Adrenal gland (tissue), 5 donors: ENCODE results near the gene RIBC1.

Experiments used
- POLR2A ChIP-seq, 2 donors: fragments of 450-650 bp; IDR thresholded peaks; one replicate each; pipeline ENCODE4 v1.6.1; 2017; ENCODE audit warnings: antibody characterized with exemption in 2 of 2, mild to moderate bottlenecking in 2 of 2, moderate library complexity in 1 of 2
- TF ChIP-seq, protein P1 (sequence below), 6 experiments: fragments of 450-650 bp in 4 of 6; fragments of 200-600 bp in 2 of 6; sonication (generic) in 1 of 6; IDR thresholded peaks; 1 replicate in 5 of 6; 2 replicates in 1 of 6; pipeline versions ENCODE4 v1.5.1 to v1.8.0; 2016 to 2021; ENCODE audit warnings: antibody characterized with exemption in 6 of 6, mild to moderate bottlenecking in 2 of 6, moderate library complexity in 1 of 6
- donor health status: DM: no; HTN: no; CAD: no.

DNA sequence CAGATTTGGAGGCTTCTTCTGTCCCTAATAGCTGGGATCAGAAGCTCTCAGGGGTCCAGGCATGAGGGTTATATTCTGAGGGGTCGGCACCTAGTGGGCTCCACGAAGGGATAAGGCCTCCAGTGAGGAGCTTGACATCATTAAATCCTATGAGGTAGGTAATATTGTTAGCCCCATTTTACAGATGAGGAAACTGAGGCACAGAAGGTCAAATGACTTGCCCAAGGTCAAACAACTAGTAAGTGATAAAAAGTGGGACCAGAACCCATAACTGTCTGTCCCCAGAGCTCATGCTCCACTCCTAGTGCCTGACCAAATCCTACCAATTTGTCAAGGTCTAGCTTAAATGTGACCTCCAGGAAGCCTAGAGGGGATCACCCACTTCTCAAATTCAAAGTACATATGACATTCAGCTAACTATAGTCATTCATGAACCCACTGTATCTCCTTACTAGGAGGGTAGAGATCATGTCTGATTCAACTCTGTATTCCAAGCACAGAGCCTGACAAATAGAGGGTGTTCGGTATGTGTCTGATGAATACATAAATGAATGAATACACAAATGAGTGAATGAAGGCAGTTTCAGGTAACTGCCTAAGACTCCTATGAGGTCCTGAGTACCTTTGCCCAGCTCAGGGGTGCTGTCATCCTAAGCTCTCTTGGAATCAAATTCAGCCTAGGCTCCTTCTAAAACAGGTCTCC, 43.5 kb upstream of the RIBC1 start:
- TF ChIP-seq, protein P1, sequence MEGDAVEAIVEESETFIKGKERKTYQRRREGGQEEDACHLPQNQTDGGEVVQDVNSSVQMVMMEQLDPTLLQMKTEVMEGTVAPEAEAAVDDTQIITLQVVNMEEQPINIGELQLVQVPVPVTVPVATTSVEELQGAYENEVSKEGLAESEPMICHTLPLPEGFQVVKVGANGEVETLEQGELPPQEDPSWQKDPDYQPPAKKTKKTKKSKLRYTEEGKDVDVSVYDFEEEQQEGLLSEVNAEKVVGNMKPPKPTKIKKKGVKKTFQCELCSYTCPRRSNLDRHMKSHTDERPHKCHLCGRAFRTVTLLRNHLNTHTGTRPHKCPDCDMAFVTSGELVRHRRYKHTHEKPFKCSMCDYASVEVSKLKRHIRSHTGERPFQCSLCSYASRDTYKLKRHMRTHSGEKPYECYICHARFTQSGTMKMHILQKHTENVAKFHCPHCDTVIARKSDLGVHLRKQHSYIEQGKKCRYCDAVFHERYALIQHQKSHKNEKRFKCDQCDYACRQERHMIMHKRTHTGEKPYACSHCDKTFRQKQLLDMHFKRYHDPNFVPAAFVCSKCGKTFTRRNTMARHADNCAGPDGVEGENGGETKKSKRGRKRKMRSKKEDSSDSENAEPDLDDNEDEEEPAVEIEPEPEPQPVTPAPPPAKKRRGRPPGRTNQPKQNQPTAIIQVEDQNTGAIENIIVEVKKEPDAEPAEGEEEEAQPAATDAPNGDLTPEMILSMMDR (IDR thresholded peaks at IDR 0.05) = no peak
- TF ChIP-seq POLR2A (IDR thresholded peaks at IDR 0.05) = no peak
